HG02840 (cell line): ENCODE results near the gene MRM3.
"Not testable (repeated sequence)": the region's sequence is repeated elsewhere in the genome, so short reads cannot be mapped to it uniquely, and the experiment has no call there.

Source experiments
- ATAC-seq: cut with Tn5 transposase; IDR thresholded peaks from one replicate; pipeline ENCODE4 v1.9.1; 2021; ENCODE audit warnings: mild to moderate bottlenecking, moderate library complexity, moderate number of reproducible peaks; ENCODE audit not compliant: unreplicated experiment, low FRiP score

MRM3 gene

GRCh38 chr17:795276-795675 is 13.1 kb downstream of the MRM3 start:
- no peak for ATAC-seq

- ATAC-seq = no peak
Measured at GRCh38 chr17:795721-796120, 13.6 kb downstream of the MRM3 start.

GRCh38 chr17:796609-797008 is 14.5 kb downstream of the MRM3 start:
- ATAC-seq = no peak

- no peak for ATAC-seq
Measured at GRCh38 chr17:797236-797840, 15.2 kb downstream of the MRM3 start.

GRCh38 chr17:798246-798645 is 16.1 kb downstream of the MRM3 start:
- no peak for ATAC-seq

GRCh38 chr17:799261-799660 is 17.1 kb downstream of the MRM3 start:
- no peak for ATAC-seq

GRCh38 chr17:800446-801242 is 18.5 kb downstream of the MRM3 start:
- ATAC-seq = no peak

GRCh38 chr17:801660-802059 is 19.5 kb downstream of the MRM3 start:
- ATAC-seq = no peak

- no peak for ATAC-seq
Measured at GRCh38 chr17:802481-802880, 20.3 kb downstream of the MRM3 start.

- no peak for ATAC-seq
Measured at GRCh38 chr17:802901-803881, 21.0 kb downstream of the MRM3 start.

- no peak for ATAC-seq
Measured at GRCh38 chr17:804541-805435, 22.6 kb downstream of the MRM3 start.

GRCh38 chr17:805886-806285 is 23.7 kb downstream of the MRM3 start:
- ATAC-seq = not testable (repeated sequence)

GRCh38 chr17:806346-806745 is 24.2 kb downstream of the MRM3 start:
- ATAC-seq = no peak

- ATAC-seq = no peak
Measured at GRCh38 chr17:806781-807522, 24.8 kb downstream of the MRM3 start.

GRCh38 chr17:807523-808294 is 25.6 kb downstream of the MRM3 start:
- ATAC-seq = no peak

GRCh38 chr17:811051-811784 is 29.1 kb downstream of the MRM3 start:
- no peak for ATAC-seq

- ATAC-seq = no peak
Measured at GRCh38 chr17:812638-813204, 30.6 kb downstream of the MRM3 start.

GRCh38 chr17:814371-814770 is 32.2 kb downstream of the MRM3 start:
- ATAC-seq = no peak
